Endothelial cell of umbilical vein (primary cell): ENCODE measurements around the gene TM6SF1. TPM values are rescaled to one million over a fixed set of nuclear protein-coding genes. Genes with fewer than 3 reads are reported as not detected.

Source experiments
- BruUV-seq: library from RNA; stranded (reverse); fragments of 400-500 nt; replicated peaks from 2 replicates; lab custom pipeline; 2021; lab: Mats Ljungman, UMichigan
- CTCF ChIA-PET: fragments of 300-600, 350-600 bp; sonication (Branson Sonifier 250); formaldehyde crosslinking; loops from one replicate; lab custom pipeline; 2021; ENCODE audit warnings: antibody characterized with exemption, inconsistent platforms; lab: Charles Lee
- POLR2A ChIA-PET: fragments of 300-600, 350-600 bp; sonication (Branson Sonifier 250); formaldehyde crosslinking; loops from one replicate; lab custom pipeline; 2021; ENCODE audit warnings: antibody characterized with exemption, inconsistent platforms; lab: Charles Lee
- DNase-seq: peaks from one replicate; pipeline ENCODE4 v3.0.0-alpha.2; 2011; ENCODE audit warnings: low read depth, low spot score
- FAIRE-seq: peaks from 2 replicates; lab custom pipeline; 2011; peaks lifted over from hg19 to GRCh38; lab: Jason Lieb, UNC
- H2AFZ ChIP-seq: 2 replicates; pipeline ENCODE4 v1.6.0; 2012; ENCODE audit warnings: low read depth, low read length, control low read depth, inconsistent platforms
- H3K27ac ChIP-seq: 2 replicates; pipeline ENCODE4 v1.5.1; 2011; ENCODE audit warnings: low read depth, mild to moderate bottlenecking, control low read depth, low read length, moderate library complexity; ENCODE audit not compliant: insufficient read depth
- H3K27me3 ChIP-seq, 2 experiments: 2 replicates each; pipeline versions ENCODE4 v1.6.0 to v1.6.1; 2011; ENCODE audit warnings: low read length in 2 of 2, mixed read lengths in 1 of 2; ENCODE audit not compliant: control insufficient read depth in 2 of 2, insufficient read depth in 2 of 2
- H3K36me3 ChIP-seq, 2 experiments: 2 replicates in 1 of 2; 3 replicates in 1 of 2; pipeline ENCODE4 v1.5.1; 2011; ENCODE audit warnings: low read length in 2 of 2, mild to moderate bottlenecking in 1 of 2, moderate library complexity in 1 of 2; ENCODE audit not compliant: control insufficient read depth in 2 of 2, insufficient read depth in 2 of 2; ENCODE audit errors: extremely low read depth in 1 of 2
- H3K4me1 ChIP-seq: 3 replicates; pipeline ENCODE4 v1.5.1; 2011; ENCODE audit warnings: mild to moderate bottlenecking, low read length; ENCODE audit not compliant: control insufficient read depth, insufficient read depth; ENCODE audit errors: extremely low read depth
- H3K4me2 ChIP-seq: 2 replicates; pipeline ENCODE4 v1.6.1; 2011; ENCODE audit warnings: low read length, control low read depth, mixed read lengths; ENCODE audit not compliant: insufficient read depth
- H3K4me3 ChIP-seq, 3 experiments: fragments of 200-600 bp in 1 of 3; sonication (generic), shearing (Covaris generic) in 1 of 3; replicated peaks in 1 of 3; 2 replicates each; pipeline ENCODE4 v1.5.1; 2011 to 2016; ENCODE audit warnings: control low read depth in 3 of 3, low read length in 3 of 3, mild to moderate bottlenecking in 2 of 3, inconsistent platforms in 1 of 3, low read depth in 1 of 3, moderate library complexity in 1 of 3; ENCODE audit not compliant: insufficient read depth in 1 of 3
- H3K79me2 ChIP-seq: 2 replicates; pipeline ENCODE4 v1.6.0; 2012; ENCODE audit warnings: low read length, inconsistent platforms; ENCODE audit not compliant: control insufficient read depth, insufficient read depth
- H3K9ac ChIP-seq: replicated peaks from 2 replicates; pipeline ENCODE3; 2011; ENCODE audit warnings: low read length, control low read depth; ENCODE audit not compliant: insufficient read depth; ENCODE audit errors: extremely low read depth
- H3K9me1 ChIP-seq: replicated peaks from 3 replicates; pipeline ENCODE4 v1.6.0; 2011; ENCODE audit warnings: mild to moderate bottlenecking, low read length; ENCODE audit not compliant: control insufficient read depth, insufficient read depth; ENCODE audit errors: extremely low read depth
- H3K9me3 ChIP-seq: replicated peaks from 2 replicates; pipeline ENCODE4 v1.5.1; 2012; ENCODE audit warnings: low read length, inconsistent platforms; ENCODE audit not compliant: control insufficient read depth, insufficient read depth
- H4K20me1 ChIP-seq: replicated peaks from 2 replicates; pipeline ENCODE3; 2011; ENCODE audit warnings: mild to moderate bottlenecking, low read length; ENCODE audit not compliant: control insufficient read depth, insufficient read depth; ENCODE audit errors: extremely low read depth
- EZH2 ChIP-seq: IDR thresholded peaks from 2 replicates; pipeline ENCODE4 v1.6.1; 2012; ENCODE audit warnings: borderline replicate concordance, low read depth, mild to moderate bottlenecking, moderate library complexity, low read length, inconsistent platforms; ENCODE audit not compliant: severe bottlenecking
- FOS ChIP-seq: IDR thresholded peaks from 2 replicates; pipeline ENCODE4 v1.6.1; 2011; ENCODE audit warnings: mild to moderate bottlenecking, low read length, moderate library complexity, borderline replicate concordance; ENCODE audit not compliant: insufficient read depth
- GATA2 ChIP-seq: IDR thresholded peaks from 2 replicates; pipeline ENCODE4 v1.7.0; 2011; ENCODE audit warnings: low read depth, mild to moderate bottlenecking, moderate library complexity, mixed read lengths, low read length; ENCODE audit not compliant: insufficient read length, insufficient read depth
- JUN ChIP-seq: IDR thresholded peaks from 2 replicates; pipeline ENCODE4 v1.6.1; 2011; ENCODE audit warnings: borderline replicate concordance, low read depth; ENCODE audit not compliant: insufficient read length, insufficient read depth
- MYC ChIP-seq: IDR thresholded peaks from one replicate; pipeline ENCODE4 v1.6.1; 2011; ENCODE audit warnings: mild to moderate bottlenecking, low read depth, low read length
- POLR2A ChIP-seq: IDR thresholded peaks from 2 replicates; pipeline ENCODE4 v1.6.1; 2012; ENCODE audit warnings: low read depth, mild to moderate bottlenecking, control low read depth, low read length
- POLR2AphosphoS5 ChIP-seq: IDR thresholded peaks from 2 replicates; pipeline ENCODE4 v1.6.1; 2012; ENCODE audit warnings: low read depth, mild to moderate bottlenecking, control low read depth, low read length, moderate library complexity; ENCODE audit not compliant: insufficient read depth
- dilution Hi-C: fragments of 300-500 bp; cut with MboI; formaldehyde crosslinking; loops from one replicate; pipeline ENCODE4 v1.15.0; 2019; ENCODE audit warnings: low sequenced_read_pairs; ENCODE audit not compliant: extremely low pct_ligation_motif_present
- intact Hi-C: fragments of 100-400 bp; cut with micrococcal nuclease; formaldehyde crosslinking; loops from one replicate; pipeline ENCODE4 v1.10.0; 2022
- polyA plus RNA-seq, 4 experiments: library from polyadenylated mRNA; depleted of rRNA in 3 of 4; stranded (reverse) in 3 of 4; unstranded in 1 of 4; fragments of >200 nt; gene quantifications; 2 replicates each; pipeline versions ENCODE4 v1.2.1 to v1.2.3, GENCODE V29; 2011 to 2012; ENCODE audit warnings: missing spikeins in 1 of 4
- total RNA-seq: library from RNA; stranded (reverse); gene quantifications from 2 replicates; pipeline ENCODE4 v1.2.3, GENCODE V29; 2021
- TF ChIP-seq, protein P1 (sequence below), 2 donors: IDR thresholded peaks; 1 replicate in 1 of 2; 2 replicates in 1 of 2; pipeline ENCODE4 v1.5.1; 2011; ENCODE audit warnings: low read length in 2 of 2, mild to moderate bottlenecking in 2 of 2, moderate library complexity in 2 of 2, control low read depth in 1 of 2, inconsistent platforms in 1 of 2, low read depth in 1 of 2; ENCODE audit not compliant: insufficient read depth in 1 of 2; ENCODE audit errors: extremely low read depth in 1 of 2
- TF ChIP-seq, protein P2 (sequence below): IDR thresholded peaks from 2 replicates; pipeline ENCODE4 v1.6.1; 2011; ENCODE audit not compliant: insufficient read depth, insufficient read length

The TM6SF1 gene
- total and polyA plus RNA-seq, 2 donors (not counting 3 experiments of a cell fraction or from before 2014, with no cell fraction given) = 26.5 to 38.0 TPM

DNA sequence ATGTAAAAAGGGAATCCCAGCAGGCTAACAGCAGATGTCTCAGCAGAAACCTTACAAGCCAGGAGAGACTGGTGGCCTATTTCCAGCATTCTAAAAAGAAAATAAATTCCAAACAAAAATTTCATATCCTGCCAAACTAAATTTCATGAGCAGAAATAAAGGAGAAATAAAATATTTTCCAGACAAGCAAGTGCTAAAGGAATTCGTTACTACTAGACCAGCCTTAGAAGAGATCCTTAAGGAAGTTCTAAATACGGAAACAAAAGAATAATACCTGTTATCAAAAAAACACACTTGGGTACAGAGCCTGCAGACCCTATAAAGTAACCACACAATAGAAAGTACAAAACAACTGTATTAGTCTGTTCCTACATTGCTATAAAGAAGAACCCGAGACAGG lies 58.8 kb downstream of the TM6SF1 start:
- ChIA-PET CTCF (interaction anchor here (1.3 kb wide), 1 partner anchor 40 kb away, joined by 6 read pairs; no protein-coding TSS in a partner anchor), POLR2A (interaction anchor here (0.6 kb wide), 2 partner anchors 38 to 122 kb away, joined by 3 read pairs; no protein-coding TSS in a partner anchor)
- H3K4me1 ChIP-seq = peaks cover 44% of the 10 kb centered on the region
- peak overlapping the region; percentile 49 for H3K27ac ChIP-seq
- H3K36me3 ChIP-seq = peaks cover 0 to 3% of the 10 kb centered on the region in 2 experiments
- peaks cover 3% of the 10 kb centered on the region for H4K20me1 ChIP-seq
- intact Hi-C loops = no loop called here
- TF ChIP-seq MYC (no peak), FOS (no peak), EZH2 (no peak), POLR2AphosphoS5 (no peak), GATA2 (no peak), POLR2A (no peak), JUN (no peak)
- TF ChIP-seq, protein P1, sequence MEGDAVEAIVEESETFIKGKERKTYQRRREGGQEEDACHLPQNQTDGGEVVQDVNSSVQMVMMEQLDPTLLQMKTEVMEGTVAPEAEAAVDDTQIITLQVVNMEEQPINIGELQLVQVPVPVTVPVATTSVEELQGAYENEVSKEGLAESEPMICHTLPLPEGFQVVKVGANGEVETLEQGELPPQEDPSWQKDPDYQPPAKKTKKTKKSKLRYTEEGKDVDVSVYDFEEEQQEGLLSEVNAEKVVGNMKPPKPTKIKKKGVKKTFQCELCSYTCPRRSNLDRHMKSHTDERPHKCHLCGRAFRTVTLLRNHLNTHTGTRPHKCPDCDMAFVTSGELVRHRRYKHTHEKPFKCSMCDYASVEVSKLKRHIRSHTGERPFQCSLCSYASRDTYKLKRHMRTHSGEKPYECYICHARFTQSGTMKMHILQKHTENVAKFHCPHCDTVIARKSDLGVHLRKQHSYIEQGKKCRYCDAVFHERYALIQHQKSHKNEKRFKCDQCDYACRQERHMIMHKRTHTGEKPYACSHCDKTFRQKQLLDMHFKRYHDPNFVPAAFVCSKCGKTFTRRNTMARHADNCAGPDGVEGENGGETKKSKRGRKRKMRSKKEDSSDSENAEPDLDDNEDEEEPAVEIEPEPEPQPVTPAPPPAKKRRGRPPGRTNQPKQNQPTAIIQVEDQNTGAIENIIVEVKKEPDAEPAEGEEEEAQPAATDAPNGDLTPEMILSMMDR (IDR thresholded peaks at IDR 0.05; ENCODE audit: extremely low read depth in 1 of 2, insufficient read depth in 1 of 2, low read depth in 1 of 2, low read length in 2 of 2) = no peak
- TF ChIP-seq, protein P2, sequence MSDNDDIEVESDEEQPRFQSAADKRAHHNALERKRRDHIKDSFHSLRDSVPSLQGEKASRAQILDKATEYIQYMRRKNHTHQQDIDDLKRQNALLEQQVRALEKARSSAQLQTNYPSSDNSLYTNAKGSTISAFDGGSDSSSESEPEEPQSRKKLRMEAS = no peak
- dilution Hi-C loops = no loop called here
- DNase-seq = no peak
- no peak overlapping the region for H3K4me3 ChIP-seq
- no peaks in the 10 kb centered on the region for H3K9me3 ChIP-seq
- H3K79me2 ChIP-seq = peaks cover 79% of the 10 kb centered on the region
- BruUV-seq = no TSS peak
- H3K4me2 ChIP-seq = peak overlapping the region; percentile 28
- no peak overlapping the region for H2AFZ ChIP-seq
- H3K9me1 ChIP-seq = no peaks in the 10 kb centered on the region
- no peaks in the 10 kb centered on the region for H3K27me3 ChIP-seq
- no peak overlapping the region for H3K9ac ChIP-seq
- FAIRE-seq = no peak
